ENCODE measurements around the gene IL25. TPM values are rescaled to one million over a fixed set of nuclear protein-coding genes. Genes with fewer than 3 reads are reported as not detected.

The IL25 gene
- polyA plus RNA-seq, 1 of the 3 experiments (the other 2 are of a cell fraction), result not detected

- DNase-seq, result no peak
- Histone ChIP-seq H3K27me3 (ENCODE audit: insufficient read depth) (peaks cover 16% of the 10 kb centered on the region), H3K9ac (no peak overlapping the region), H3K4me2 (no peak overlapping the region), H3K4me1 (ENCODE audit: control insufficient read depth in 1 of 2, insufficient read depth in 2 of 2, low read depth in 1 of 2, low read length in 1 of 2) (no peaks in the 10 kb centered on the region), H2AFZ (ENCODE audit: low read depth) (no peak overlapping the region), H4K20me1 (ENCODE audit: insufficient read depth) (no peaks in the 10 kb centered on the region), H3K9me3 (no peaks in the 10 kb centered on the region), H3F3A (replicated peaks; ENCODE audit: insufficient read depth) (no peaks in the 10 kb centered on the region), H3K9me2 (no peaks in the 10 kb centered on the region), H3K36me3 (replicated peaks in 1 of 2; ENCODE audit: control insufficient read depth in 1 of 2, insufficient read depth in 2 of 2, low read length in 1 of 2) (no peaks in the 10 kb centered on the region), H3K4me3 (ENCODE audit: low read depth in 2 of 2, low read length in 1 of 2) (no peak overlapping the region), H3K27ac (ENCODE audit: low read depth in 2 of 2, low read length in 1 of 2) (no peak overlapping the region), H3K79me2 (ENCODE audit: insufficient read depth) (no peaks in the 10 kb centered on the region)
- TF ChIP-seq FOSL2 (IDR thresholded peaks at IDR 0.05; ENCODE audit: borderline replicate concordance, low read depth) (no peak), ELF1 (IDR thresholded peaks at IDR 0.05) (no peak), RCOR1 (IDR thresholded peaks at IDR 0.05; ENCODE audit: low read length) (no peak), ZBTB33 (IDR thresholded peaks at IDR 0.05; ENCODE audit: borderline replicate concordance, low read depth) (no peak), TEAD4 (IDR thresholded peaks at IDR 0.05; ENCODE audit: borderline replicate concordance, insufficient read depth) (no peak), IRF3 (IDR thresholded peaks at IDR 0.05; ENCODE audit: low read depth, low read length) (no peak), CHD2 (IDR thresholded peaks at IDR 0.05; ENCODE audit: low read length, partially characterized antibody) (no peak), TCF12 (IDR thresholded peaks at IDR 0.05) (no peak), JUND (IDR thresholded peaks at IDR 0.05) (no peak), EP300 (IDR thresholded peaks at IDR 0.05; ENCODE audit: borderline replicate concordance in 1 of 2, low read depth in 1 of 2, low read length in 1 of 2) (no peak), POLR2AphosphoS5 (IDR thresholded peaks at IDR 0.05; ENCODE audit: low read depth, low read length) (no peak), FOXM1 (IDR thresholded peaks at IDR 0.05; ENCODE audit: low read depth) (no peak), PBX3 (IDR thresholded peaks at IDR 0.05) (no peak), FOXJ3 (CRISPR knock-in tag; IDR thresholded peaks at IDR 0.05) (no peak), RFX5 (IDR thresholded peaks at IDR 0.05; ENCODE audit: low read length) (no peak), SIN3A (IDR thresholded peaks at IDR 0.05; ENCODE audit: borderline replicate concordance, low read depth, low read length) (no peak), GATA2 (CRISPR knock-in tag; IDR thresholded peaks at IDR 0.05) (no peak), MEF2A (IDR thresholded peaks at IDR 0.05; ENCODE audit: borderline replicate concordance, low read depth) (no peak), MXI1 (IDR thresholded peaks at IDR 0.05; ENCODE audit: low read depth, low read length) (no peak)
- CTCF ChIA-PET, result no interaction called here
- POLR2A ChIA-PET, result no interaction called here
- WGBS (ENCODE audit: low lambda C conversion rate), result 55% methylated on average over 17 of the region's 21 CpGs
These were observed 43.5 kb downstream of the IL25 start for GRCh38 chr14:23415821-23416778.
